ENCODE measurements around the gene TAF1D. TPM values are rescaled to one million over a fixed set of nuclear protein-coding genes. Genes with fewer than 3 reads are reported as not detected.

The TAF1D gene
- total RNA-seq, 1 experiment from 2014 or later, result 272 TPM

GRCh38 chr11:93765551-93765950 lies 24.3 kb upstream of the TAF1D start:
- H2AK5ac ChIP-seq (ENCODE audit: insufficient read length, low read length), result no peak overlapping the region
- no peak overlapping the region for H2AFZ ChIP-seq (ENCODE audit: low read length)
- no peaks in the 10 kb centered on the region for H3K9me3 ChIP-seq (ENCODE audit: control insufficient read depth, low read depth, low read length)
- H3K79me1 ChIP-seq (ENCODE audit: insufficient read depth, low read depth, low read length, poor library complexity, severe bottlenecking), result no peaks in the 10 kb centered on the region
- no peaks in the 10 kb centered on the region for H4K20me1 ChIP-seq (ENCODE audit: control insufficient read depth, insufficient read depth, insufficient read length)
- H3K18ac ChIP-seq (ENCODE audit: insufficient read length, low read depth, low read length), result no peak overlapping the region
- no peak overlapping the region for H3K14ac ChIP-seq (ENCODE audit: insufficient read depth, low read length)
- no peak overlapping the region for H2BK120ac ChIP-seq (ENCODE audit: low read depth, low read length, poor library complexity, severe bottlenecking)
- H3K9ac ChIP-seq (ENCODE audit: extremely low read depth, insufficient read length, low read length), result no peak overlapping the region
- no peak for TF ChIP-seq CTCF (conservative IDR thresholded peaks at IDR 0.05)
- no peak overlapping the region for H3K56ac ChIP-seq (ENCODE audit: insufficient read length, low read depth, low read length)
- H3K27ac Mint-ChIP-seq, result no peak overlapping the region; a peak in 1 of 7 replicates
- no peaks in the 10 kb centered on the region for H3K4me1 ChIP-seq (ENCODE audit: insufficient read depth, low read length)
- H3K4me3 Mint-ChIP-seq, result no peak overlapping the region
- H3K27me3 ChIP-seq (ENCODE audit: insufficient read depth, low read length), result no peaks in the 10 kb centered on the region
- H3K4me1 Mint-ChIP-seq, result no peaks in the 10 kb centered on the region; a peak in 1 of 4 replicates
- H3K4ac ChIP-seq (ENCODE audit: low read depth, low read length), result no peak overlapping the region
- no peak overlapping the region for H4K5ac ChIP-seq (ENCODE audit: insufficient read length, low read depth, low read length)
- no peaks in the 10 kb centered on the region for H3K79me2 ChIP-seq (ENCODE audit: insufficient read depth, low read length)
- WGBS (ENCODE audit: extremely low coverage, insufficient read length, low lambda C conversion rate), result no CpG with 5 or more reads among the region's 2 CpGs
- DNase-seq, result no peak
- no peak overlapping the region for H3K23ac ChIP-seq (ENCODE audit: insufficient read length, low read depth, low read length)
- peaks cover 4 to 23% (median 11%) of the 10 kb centered on the region in 3 experiments; a peak in 6 of 7 replicates for H3K36me3 Mint-ChIP-seq (ENCODE audit: insufficient read depth in 1 of 3, low read depth in 3 of 3)
- no peak overlapping the region for H2BK15ac ChIP-seq (ENCODE audit: low read depth, low read length)
- no peaks in the 10 kb centered on the region; the same call in 1 of the 2 replicates for H3K27me3 Mint-ChIP-seq (ENCODE audit: low read depth)
- no peak overlapping the region for H3K27ac ChIP-seq (ENCODE audit: insufficient read length, low read depth, low read length)
- no peak overlapping the region for H2BK5ac ChIP-seq (ENCODE audit: insufficient read length, low read length)
- H2BK12ac ChIP-seq (ENCODE audit: insufficient read length, low read depth, low read length), result no peak overlapping the region
- no peak overlapping the region for H3T11ph ChIP-seq (ENCODE audit: low read length)
- H4K8ac ChIP-seq (replicated peaks; ENCODE audit: insufficient read length, low read depth, low read length), result no peak overlapping the region
- no peaks in the 10 kb centered on the region for H3K23me2 ChIP-seq (ENCODE audit: insufficient read length, low read depth, low read length, poor library complexity, severe bottlenecking)
- no peak overlapping the region for H2BK20ac ChIP-seq (ENCODE audit: low read depth, low read length, poor library complexity, severe bottlenecking)
- H3K4me2 ChIP-seq (ENCODE audit: insufficient read depth, insufficient read length, low read length), result no peak overlapping the region
- no peak overlapping the region for H4K91ac ChIP-seq (ENCODE audit: insufficient read length, low read depth, low read length)
- peaks cover 0 to 2% of the 10 kb centered on the region in 2 experiments; a peak in 2 of 5 replicates for H3K9me3 Mint-ChIP-seq
